K562 (cell line): ENCODE measurements around the gene LTB4R2. TPM values are rescaled to one million over a fixed set of nuclear protein-coding genes. Genes with fewer than 3 reads are reported as not detected.

Source experiments
- ATAC-seq: fragments of 200-7000 bp; cut with Tn5 transposase; 3 replicates; pipeline ENCODE4 v1.9.1; 2020; ENCODE audit warnings: moderate library complexity
- BruUV-seq: library from RNA; stranded (reverse); fragments of 400-500 nt; replicated peaks from 2 replicates; lab custom pipeline; 2021; lab: Mats Ljungman, UMichigan
- CTCF ChIA-PET: fragments of 300-600 bp; formaldehyde crosslinking; extraction: SDS; loops from one replicate; lab custom pipeline; 2021; ENCODE audit warnings: low intra/inter-chr PET ratio; lab: Yijun Ruan, JAX
- POLR2A ChIA-PET: fragments of 300-600, 350-650 bp; sonication (Branson Sonifier 250); formaldehyde crosslinking; extraction: SDS; loops from one replicate; lab custom pipeline; 2021; ENCODE audit warnings: antibody characterized with exemption, inconsistent platforms; lab: Yijun Ruan, JAX
- DNase-seq, 4 experiments: peaks; one replicate each; pipeline versions ENCODE4 v3.0.0 to v3.0.0-alpha.2; 2011 to 2018; ENCODE audit warnings: low spot score in 3 of 4, mixed read lengths in 3 of 4; ENCODE audit errors: extremely low read depth in 1 of 4
- FAIRE-seq: peaks from 2 replicates; lab custom pipeline; 2011; peaks lifted over from hg19 to GRCh38; lab: Jason Lieb, UNC
- H2AFZ ChIP-seq: 2 replicates; pipeline ENCODE4 v1.6.0; 2011; ENCODE audit warnings: low read depth, low read length, control low read depth, inconsistent platforms
- H3K27ac ChIP-seq: fragments of 200-600 bp; 3 replicates; pipeline ENCODE4 v1.8.0; 2011; ENCODE audit warnings: low read depth, mild to moderate bottlenecking, control low read depth, inconsistent platforms, low read length, moderate library complexity, mixed read lengths; ENCODE audit errors: extremely low read depth
- H3K27me3 ChIP-seq, 2 experiments: fragments of 300-600 bp in 1 of 2; 2 replicates in 1 of 2; 3 replicates in 1 of 2; pipeline versions ENCODE4 v1.6.0 to v1.8.0; 2011; ENCODE audit warnings: inconsistent platforms in 2 of 2, low read length in 2 of 2, mild to moderate bottlenecking in 1 of 2, mixed read lengths in 1 of 2, moderate library complexity in 1 of 2; ENCODE audit not compliant: control insufficient read depth in 2 of 2, insufficient read depth in 2 of 2
- H3K36me3 ChIP-seq: fragments of 300-600 bp; 3 replicates; pipeline ENCODE4 v1.8.0; 2011; ENCODE audit warnings: mild to moderate bottlenecking, low read length, inconsistent platforms; ENCODE audit not compliant: control insufficient read depth, insufficient read depth
- H3K4me1 ChIP-seq, 2 experiments: fragments of 200-600 bp in 1 of 2; replicated peaks in 1 of 2; 2 replicates in 1 of 2; 3 replicates in 1 of 2; pipeline versions ENCODE4 v1.5.1 to v1.8.0; 2011; ENCODE audit warnings: inconsistent platforms in 2 of 2, low read length in 2 of 2, mild to moderate bottlenecking in 1 of 2, mixed read lengths in 1 of 2, moderate library complexity in 1 of 2; ENCODE audit not compliant: control insufficient read depth in 2 of 2, insufficient read depth in 2 of 2
- H3K4me2 ChIP-seq: 2 replicates; pipeline ENCODE4 v1.6.1; 2011; ENCODE audit warnings: low read length, control low read depth, inconsistent platforms, mixed read lengths; ENCODE audit not compliant: insufficient read depth
- H3K4me3 ChIP-seq: fragments of 200-600 bp; sonication (generic), shearing (Covaris generic); 2 replicates; pipeline ENCODE4 v1.5.1; 2016; ENCODE audit warnings: control low read depth, inconsistent platforms
- H3K79me2 ChIP-seq: fragments of 200-600 bp; 3 replicates; pipeline ENCODE4 v1.8.0; 2011; ENCODE audit warnings: low read length, inconsistent platforms; ENCODE audit not compliant: control insufficient read depth, insufficient read depth
- H3K9ac ChIP-seq, 2 experiments: 2 replicates each; pipeline versions ENCODE4 v1.6.0 to v1.6.1; 2011; ENCODE audit warnings: low read depth in 2 of 2, low read length in 2 of 2, control low read depth in 1 of 2, inconsistent platforms in 1 of 2, mild to moderate bottlenecking in 1 of 2, mixed read lengths in 1 of 2; ENCODE audit not compliant: insufficient read depth in 1 of 2
- H3K9me1 ChIP-seq: one replicate; pipeline ENCODE4 v1.6.0; 2011; ENCODE audit warnings: inconsistent platforms, mild to moderate bottlenecking, low read length, moderate library complexity; ENCODE audit not compliant: control insufficient read depth, insufficient read depth
- H3K9me3 ChIP-seq: replicated peaks from 2 replicates; pipeline ENCODE4 v1.5.1; 2011; ENCODE audit warnings: low read depth, low read length, inconsistent platforms; ENCODE audit not compliant: control insufficient read depth, insufficient read depth
- H4K20me1 ChIP-seq: replicated peaks from 2 replicates; pipeline ENCODE4 v1.6.1; 2011; ENCODE audit warnings: low read length, inconsistent platforms, mixed read lengths; ENCODE audit not compliant: control insufficient read depth, insufficient read depth
- E2F6 ChIP-seq, 2 experiments: IDR thresholded peaks; 2 replicates each; pipeline ENCODE4 v1.6.1; 2011; ENCODE audit warnings: borderline replicate concordance in 1 of 2, control low read depth in 1 of 2, low read depth in 1 of 2, low read length in 1 of 2, mild to moderate bottlenecking in 1 of 2, mixed read lengths in 1 of 2, moderate library complexity in 1 of 2; ENCODE audit not compliant: insufficient read depth in 1 of 2, insufficient read length in 1 of 2, poor library complexity in 1 of 2, severe bottlenecking in 1 of 2; ENCODE audit errors: extremely low read depth in 1 of 2
- GATAD2A ChIP-seq: fragments of 450-650 bp; IDR thresholded peaks from 2 replicates; pipeline ENCODE4 v1.6.1; 2017
- HDAC6 ChIP-seq: IDR thresholded peaks from 2 replicates; pipeline ENCODE4 v1.6.1; 2012; ENCODE audit warnings: low read depth, mild to moderate bottlenecking, control low read depth, inconsistent platforms, low read length, moderate library complexity
- JUN ChIP-seq, 2 experiments: sonication (generic) in 1 of 2; formaldehyde crosslinking in 1 of 2; IDR thresholded peaks; 2 replicates each; pipeline versions ENCODE4 v1.6.1 to v1.8.0; 2012 to 2022; ENCODE audit warnings: borderline replicate concordance in 2 of 2, mild to moderate bottlenecking in 2 of 2, improper control_type of control experiment in 1 of 2, low read depth in 1 of 2, low read length in 1 of 2, missing genetic modification reagents in 1 of 2
- MCM3 ChIP-seq: fragments of 450-650 bp; IDR thresholded peaks from 2 replicates; pipeline ENCODE4 v1.6.1; 2016
- MEF2A ChIP-seq: IDR thresholded peaks from 2 replicates; pipeline ENCODE4 v1.6.1; 2011; ENCODE audit warnings: low read depth, mild to moderate bottlenecking, low read length, moderate library complexity; ENCODE audit not compliant: control insufficient read depth
- NFXL1 ChIP-seq: fragments of 450-650 bp; formaldehyde crosslinking; IDR thresholded peaks from 2 replicates; pipeline ENCODE4 v1.4.0; 2021; ENCODE audit warnings: mild to moderate bottlenecking
- RBM22 ChIP-seq: fragments of 200-400 bp; formaldehyde crosslinking; IDR thresholded peaks from 2 replicates; pipeline ENCODE4 v1.6.1; 2018; ENCODE audit warnings: low read length, low read depth; ENCODE audit not compliant: poor library complexity, severe bottlenecking
- SMAD1 ChIP-seq: fragments of 150-350 bp; IDR thresholded peaks from 2 replicates; pipeline ENCODE4 v1.6.1; 2014; ENCODE audit warnings: low read length, low read depth; ENCODE audit not compliant: partially characterized antibody
- SRSF9 ChIP-seq: fragments of 200-400 bp; formaldehyde crosslinking; IDR thresholded peaks from 2 replicates; pipeline ENCODE4 v1.6.1; 2017; ENCODE audit warnings: low read depth, low read length, borderline replicate concordance
- STAG1 ChIP-seq: sonication (generic); formaldehyde crosslinking; IDR thresholded peaks from 2 replicates; pipeline ENCODE4 v1.5.0; 2020; ENCODE audit warnings: missing genetic modification reagents, borderline replicate concordance
- ZBED1 ChIP-seq: IDR thresholded peaks from 2 replicates; pipeline ENCODE4 v1.6.1; 2014
- ZNF175 ChIP-seq: fragments of 200-800 bp; sonication (Bioruptor generic); IDR thresholded peaks from 2 replicates; pipeline ENCODE4 v1.6.1; 2016; ENCODE audit warnings: low read depth, mild to moderate bottlenecking, missing genetic modification characterization, missing compliant biosample characterization
- ZNF75A ChIP-seq: fragments of 450-650 bp; formaldehyde crosslinking; IDR thresholded peaks from 2 replicates; pipeline ENCODE4 v1.4.0; 2020; ENCODE audit warnings: mild to moderate bottlenecking
- ZNF79 ChIP-seq: fragments of 250-450 bp; sonication (Bioruptor Pico); IDR thresholded peaks from 2 replicates; pipeline ENCODE4 v1.4.0; 2020; ENCODE audit warnings: low read depth, mild to moderate bottlenecking, moderate library complexity
- WGBS: fragments of 100-300 bp; shearing (Covaris generic); methylation state at CpG from one replicate; pipeline ENCODE4 v1.1.6; 2016; ENCODE audit warnings: low coverage, mixed read lengths; ENCODE audit not compliant: insufficient coverage; ENCODE audit errors: missing lambda C conversion rate; 5-methylcytosine and 5-hydroxymethylcytosine counted together
- in situ Hi-C: fragments of 300-500 bp; cut with MboI; formaldehyde crosslinking; loops from 4 replicates; pipeline ENCODE4 v1.15.0; 2018; ENCODE audit warnings: inconsistent platforms, mixed read lengths
- intact Hi-C: fragments of 100-400 bp; cut with micrococcal nuclease; formaldehyde crosslinking; loops from 2 replicates; pipeline ENCODE4 v1.14.2; 2022
- polyA plus RNA-seq, 8 experiments: library from polyadenylated mRNA; depleted of rRNA in 4 of 8; stranded (reverse) in 5 of 8; unstranded in 3 of 8; fragments of >200 nt; fragmentation: Nextera tagmentation in 2 of 8; fragmentation: Illumina TruSeq in 1 of 8; extraction: Ambion mirVana in 2 of 8; extraction: Trizol in 1 of 8; gene quantifications; 2 replicates each; pipeline versions ENCODE4 v1.2.1 to v1.2.3, GENCODE V29; 2011 to 2014; ENCODE audit warnings: inconsistent platforms in 1 of 8, missing spikeins in 1 of 8
- total RNA-seq, 7 experiments: library from RNA; depleted of rRNA in 6 of 7; stranded (reverse); fragments of >200 nt in 6 of 7; fragmentation: Illumina TruSeq in 2 of 7; extraction: Trizol in 2 of 7; gene quantifications; 2 replicates each; pipeline versions ENCODE4 v1.2.1 to v1.2.3, GENCODE V29; 2011 to 2021; ENCODE audit warnings: low replicate concordance in 1 of 7
- TF ChIP-seq, protein P1 (sequence below): fragments of 450-650 bp; IDR thresholded peaks from 2 replicates; pipeline ENCODE4 v1.6.1; 2018; ENCODE audit warnings: mild to moderate bottlenecking, low read depth; ENCODE audit not compliant: partially characterized antibody

Gene LTB4R2
- total and polyA plus RNA-seq, 9 of the 15 experiments (the other 6 are each of a cell fraction or from before 2014, with no cell fraction given), result 0.03 to 11.6 (median 2.8) TPM; not detected in 1

DNA sequence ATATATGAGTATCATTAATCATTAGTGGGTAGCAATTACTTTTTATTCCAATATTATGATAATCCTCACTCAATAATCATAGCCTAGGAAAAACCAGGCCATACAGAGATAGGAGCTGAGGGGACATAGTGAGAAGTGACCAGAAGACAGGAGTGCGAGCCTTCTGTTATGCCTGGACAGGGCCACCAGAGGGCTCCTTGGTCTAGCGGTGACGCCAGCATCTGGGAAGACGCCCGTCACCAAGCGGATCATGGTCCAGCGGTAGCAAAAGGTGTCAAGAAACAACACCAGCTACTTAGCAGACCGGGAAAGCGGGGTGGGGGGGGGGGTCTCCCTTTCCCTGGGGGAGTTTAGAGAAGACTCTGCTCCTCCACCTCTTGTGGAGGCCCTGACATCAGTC lies 18.0 kb downstream of the LTB4R2 start (continued):
- peak; percentile 20; the same call in 1 of the 2 replicates for TF ChIP-seq STAG1 (CRISPR knock-in tag)
- TF ChIP-seq, all 486 proteins: peak for 8; not testable (repeated sequence) for 478

- POLR2A ChIA-PET, result interaction anchor here (1.0 kb wide), 1 partner anchor 113 kb away, joined by 3 read pairs; no protein-coding TSS in a partner anchor
- H3K27me3 ChIP-seq, result no peaks in the 10 kb centered on the region
- WGBS, result 58% methylated on average over 11 of the region's 12 CpGs
- TF ChIP-seq GATAD2A, result no peak
- no peak for TF ChIP-seq HDAC6
- no peak for TF ChIP-seq ZNF75A
- no peak for TF ChIP-seq SRSF9
- no peak for TF ChIP-seq ZBED1
- TF ChIP-seq ZNF79 (CRISPR knock-in tag), result no peak
- no peak for TF ChIP-seq MCM3
- no peak for TF ChIP-seq NFXL1 (CRISPR knock-in tag)
- no peak for TF ChIP-seq JUN (IDR thresholded peaks at IDR 0.05; ENCODE audit: borderline replicate concordance, low read depth, low read length)
- no peak for TF ChIP-seq JUN (CRISPR knock-in tag; IDR thresholded peaks at IDR 0.05; ENCODE audit: borderline replicate concordance)
- no peak for TF ChIP-seq RBM22
- no peak for TF ChIP-seq E2F6 (IDR thresholded peaks at IDR 0.05; ENCODE audit: borderline replicate concordance in 1 of 2, extremely low read depth in 1 of 2, insufficient read depth in 1 of 2, insufficient read length in 1 of 2, low read depth in 1 of 2, low read length in 1 of 2, poor library complexity in 1 of 2, severe bottlenecking in 1 of 2)
- TF ChIP-seq, protein P1, sequence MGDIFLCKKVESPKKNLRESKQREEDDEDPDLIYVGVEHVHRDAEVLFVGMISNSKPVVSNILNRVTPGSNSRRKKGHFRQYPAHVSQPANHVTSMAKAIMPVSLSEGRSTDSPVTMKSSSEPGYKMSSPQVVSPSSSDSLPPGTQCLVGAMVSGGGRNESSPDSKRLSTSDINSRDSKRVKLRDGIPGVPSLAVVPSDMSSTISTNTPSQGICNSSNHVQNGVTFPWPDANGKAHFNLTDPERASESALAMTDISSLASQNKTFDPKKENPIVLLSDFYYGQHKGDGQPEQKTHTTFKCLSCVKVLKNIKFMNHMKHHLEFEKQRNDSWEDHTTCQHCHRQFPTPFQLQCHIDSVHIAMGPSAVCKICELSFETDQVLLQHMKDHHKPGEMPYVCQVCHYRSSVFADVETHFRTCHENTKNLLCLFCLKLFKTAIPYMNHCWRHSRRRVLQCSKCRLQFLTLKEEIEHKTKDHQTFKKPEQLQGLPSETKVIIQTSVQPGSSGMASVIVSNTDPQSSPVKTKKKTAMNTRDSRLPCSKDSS, result no peak
- no peak for TF ChIP-seq MEF2A
- TF ChIP-seq ZNF175 (CRISPR knock-in tag), result no peak
- no peak for TF ChIP-seq SMAD1
- TF ChIP-seq, all 486 proteins: peak for 0
- intact Hi-C loops (no loop called here), in situ Hi-C loops (loop anchor here (25.0 kb wide), 1 partner anchor 358 kb away; no protein-coding TSS in a partner anchor)
- Histone ChIP-seq H4K20me1 (no peaks in the 10 kb centered on the region), H3K9ac (0 out of 4 replicates have a peak overlapping the region, but pooled peaks of 1 of the 2 experiments have one; percentile 26), H3K9me1 (no peaks in the 10 kb centered on the region), H3K27ac (no peak overlapping the region), H3K4me3 (no peak overlapping the region), H3K4me1 (peaks cover 5 to 27% of the 10 kb centered on the region in 2 experiments; a peak in 4 of 5 replicates), H3K36me3 (no peaks in the 10 kb centered on the region), H3K79me2 (no peaks in the 10 kb centered on the region), H3K9me3 (no peaks in the 10 kb centered on the region), H3K4me2 (no peak overlapping the region), H2AFZ (no peak overlapping the region)
- ATAC-seq (no peak), DNase-seq (no peak), FAIRE-seq (no peak)
- no TSS peak for BruUV-seq
- CTCF ChIA-PET, result interaction anchor here (1.5 kb wide), 1 partner anchor 107 kb away, joined by 5 read pairs; no protein-coding TSS in a partner anchor
Observed at GRCh38 chr14:24329073-24329663, 19.2 kb downstream of the LTB4R2 start.
